HG03159 (cell line): ENCODE measurements around the gene PRDM12.

Experiments used
- ATAC-seq: cut with Tn5 transposase; IDR thresholded peaks from one replicate; pipeline ENCODE4 v1.9.1; 2021; ENCODE audit warnings: mild to moderate bottlenecking, moderate library complexity; ENCODE audit not compliant: unreplicated experiment

PRDM12 gene

DNA sequence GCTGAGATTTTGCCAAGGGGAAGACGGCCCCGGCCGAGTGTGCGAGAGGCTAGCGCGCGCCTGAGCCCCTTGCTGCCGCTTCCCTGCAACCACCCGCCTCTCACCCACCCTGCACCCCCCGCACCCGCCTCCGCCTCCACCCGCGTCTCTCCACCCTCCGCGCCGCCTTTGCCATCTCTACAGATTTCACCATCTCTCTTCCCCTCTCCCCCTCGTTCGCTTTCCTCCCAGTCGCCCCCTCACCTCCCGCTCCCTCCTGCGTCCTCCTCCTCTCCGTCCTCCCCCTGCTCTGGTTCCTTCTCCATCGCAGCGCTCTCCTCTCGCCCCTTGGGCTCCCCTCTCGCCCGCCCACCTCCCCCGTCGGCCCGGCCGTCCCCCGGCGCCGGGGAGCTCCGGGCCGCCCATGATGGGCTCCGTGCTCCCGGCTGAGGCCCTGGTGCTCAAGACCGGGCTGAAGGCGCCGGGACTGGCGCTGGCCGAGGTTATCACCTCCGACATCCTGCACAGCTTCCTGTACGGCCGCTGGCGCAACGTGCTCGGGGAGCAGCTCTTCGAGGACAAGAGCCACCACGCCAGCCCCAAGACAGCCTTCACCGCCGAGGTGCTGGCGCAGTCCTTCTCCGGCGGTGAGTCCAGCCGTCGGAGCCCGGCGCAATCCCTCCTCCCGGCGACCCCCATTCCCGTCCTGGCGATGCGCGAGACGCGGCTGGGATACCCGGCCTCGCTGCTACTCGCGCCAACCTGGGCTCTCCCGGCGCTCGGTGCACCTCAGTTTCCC, at the start of gene PRDM12:
PRDM12 (plus strand) TSS at position 344 of the 778 bp plus-strand sequence; CDS start at position 404, 60 bp downstream.
- ATAC-seq: no peak

DNA sequence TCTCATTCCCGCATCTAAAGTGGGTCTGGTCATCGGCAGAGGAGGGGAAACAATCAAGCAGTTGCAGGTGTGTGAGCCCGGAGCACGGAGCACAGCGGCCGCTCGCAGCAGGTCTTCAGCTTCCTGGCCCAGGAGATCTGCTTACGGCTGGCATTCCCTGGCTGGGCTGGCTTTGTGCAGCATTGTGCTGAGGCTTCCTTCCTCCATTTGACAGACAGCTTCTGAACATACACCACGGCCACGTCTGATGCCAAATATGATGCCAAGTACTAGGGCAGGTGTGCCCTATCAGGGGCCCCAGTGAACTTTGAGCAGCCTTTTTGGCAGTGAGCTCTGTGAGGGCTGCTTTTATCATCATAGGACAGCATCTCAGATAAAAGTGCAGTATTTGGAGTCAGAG, 47.9 kb upstream of the PRDM12 start:
- ATAC-seq: no peak

DNA sequence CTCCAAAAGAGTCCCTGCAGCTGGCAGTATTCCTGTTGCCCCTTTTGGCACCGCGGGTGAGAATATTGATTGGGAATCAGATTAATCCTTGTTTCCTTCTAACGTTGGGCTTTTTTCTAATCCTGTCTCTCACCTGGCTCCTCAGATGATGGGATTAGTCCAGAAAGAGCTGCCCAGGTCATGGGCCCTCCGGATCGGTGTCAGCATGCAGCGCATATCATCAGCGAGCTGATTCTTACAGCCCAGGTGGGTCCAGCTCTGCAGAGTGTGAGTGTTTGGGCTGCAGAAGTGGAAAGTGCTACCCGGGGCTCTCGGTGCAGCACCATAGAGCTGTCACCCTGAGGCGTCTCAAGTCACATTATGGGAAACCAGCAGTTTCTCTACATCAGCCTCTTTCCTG, 40.9 kb upstream of the PRDM12 start:
- no peak for ATAC-seq

DNA sequence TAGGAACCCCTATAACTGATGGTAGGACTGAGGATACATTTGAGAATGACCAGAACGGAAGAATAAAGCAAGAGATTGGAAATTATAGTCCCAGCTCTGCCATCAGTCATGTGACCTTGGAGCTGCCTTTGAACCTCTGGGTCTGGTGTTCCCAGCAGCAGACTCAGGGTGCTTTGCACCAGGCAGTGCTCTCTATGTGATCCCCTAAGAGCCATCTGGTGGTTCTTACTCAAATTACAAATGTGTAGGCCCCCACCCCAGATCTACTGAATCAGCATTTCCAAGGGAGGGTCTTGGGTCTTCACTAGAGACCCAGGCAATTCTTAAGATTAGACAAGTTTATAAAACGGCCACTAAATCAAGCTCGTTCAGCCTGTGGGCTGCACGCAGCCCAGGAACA, 40.2 kb upstream of the PRDM12 start:
- no peak for ATAC-seq

- no peak for ATAC-seq
These were observed 38.0 kb upstream of the PRDM12 start for GRCh38 chr9:130626249-130626996.

DNA sequence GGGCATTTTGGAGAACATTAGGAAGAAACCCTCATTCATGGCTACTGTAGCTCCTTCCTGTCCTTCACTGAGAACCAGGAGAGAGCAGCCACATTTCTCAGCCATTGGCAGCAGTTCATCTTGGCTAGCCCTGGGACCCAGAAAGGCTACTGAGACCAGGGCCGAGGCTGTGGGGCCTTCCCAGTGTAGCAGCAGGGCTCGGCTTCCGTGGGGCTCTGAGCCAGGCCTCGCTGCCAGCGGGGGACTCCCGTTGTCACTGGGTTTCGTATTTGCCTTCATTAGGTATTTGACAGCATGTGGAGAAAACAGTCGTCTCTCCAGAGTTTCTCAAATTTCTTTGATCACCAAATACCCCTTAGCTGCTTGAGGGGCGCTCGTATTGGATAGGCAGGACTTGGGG, 37.3 kb upstream of the PRDM12 start:
- ATAC-seq: no peak

DNA sequence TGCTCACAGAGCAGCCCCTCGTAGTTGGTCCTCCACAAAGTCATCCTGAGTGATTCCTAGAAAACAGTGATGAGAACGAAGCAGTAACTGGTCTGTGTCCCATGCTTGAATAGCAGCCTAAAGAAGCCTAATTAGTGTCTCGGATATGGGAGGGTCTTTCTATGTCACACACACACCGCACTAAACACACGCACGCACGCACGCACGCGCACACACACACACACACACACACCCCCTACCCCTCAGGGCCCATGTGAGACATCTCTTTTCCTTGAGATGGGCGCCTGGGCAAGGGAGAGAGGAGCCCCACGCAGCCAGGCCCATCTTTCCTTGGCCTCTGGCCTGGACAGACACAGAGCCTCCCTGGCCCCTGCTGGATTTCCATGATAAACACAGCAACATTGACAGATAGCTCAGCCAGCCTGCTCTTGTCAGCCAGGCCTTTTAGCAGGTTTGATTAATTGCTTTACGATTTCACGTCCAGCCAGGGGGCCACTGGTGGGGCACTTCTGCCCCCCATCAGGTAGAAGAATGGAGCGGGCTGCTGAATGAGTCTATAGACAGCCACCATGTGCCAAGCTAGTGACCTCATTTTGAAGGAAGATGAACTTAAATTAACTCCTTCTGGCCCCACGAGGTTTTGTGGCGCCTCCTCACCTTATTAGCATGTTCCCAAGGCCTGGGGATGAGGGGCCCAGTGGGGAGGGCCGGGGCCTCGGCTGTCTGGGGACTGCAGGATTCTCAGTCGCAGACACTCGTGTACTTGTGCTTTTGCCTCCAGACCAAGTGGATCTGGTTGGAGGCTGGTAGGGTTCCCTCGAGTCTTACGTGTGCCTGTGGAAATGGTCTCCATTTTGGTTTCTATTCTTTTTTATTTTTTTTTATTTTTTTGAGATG, 36.2 kb upstream of the PRDM12 start:
- no peak for ATAC-seq

GRCh38 chr9:130629443-130630070, 34.8 kb upstream of the PRDM12 start:
- ATAC-seq: no peak

GRCh38 chr9:130630071-130630450, 34.3 kb upstream of the PRDM12 start:
- ATAC-seq: no peak

- no peak for ATAC-seq
These were observed 33.7 kb upstream of the PRDM12 start for GRCh38 chr9:130630506-130631330.

- no peak for ATAC-seq
These were observed 32.9 kb upstream of the PRDM12 start for GRCh38 chr9:130631331-130632080.

DNA sequence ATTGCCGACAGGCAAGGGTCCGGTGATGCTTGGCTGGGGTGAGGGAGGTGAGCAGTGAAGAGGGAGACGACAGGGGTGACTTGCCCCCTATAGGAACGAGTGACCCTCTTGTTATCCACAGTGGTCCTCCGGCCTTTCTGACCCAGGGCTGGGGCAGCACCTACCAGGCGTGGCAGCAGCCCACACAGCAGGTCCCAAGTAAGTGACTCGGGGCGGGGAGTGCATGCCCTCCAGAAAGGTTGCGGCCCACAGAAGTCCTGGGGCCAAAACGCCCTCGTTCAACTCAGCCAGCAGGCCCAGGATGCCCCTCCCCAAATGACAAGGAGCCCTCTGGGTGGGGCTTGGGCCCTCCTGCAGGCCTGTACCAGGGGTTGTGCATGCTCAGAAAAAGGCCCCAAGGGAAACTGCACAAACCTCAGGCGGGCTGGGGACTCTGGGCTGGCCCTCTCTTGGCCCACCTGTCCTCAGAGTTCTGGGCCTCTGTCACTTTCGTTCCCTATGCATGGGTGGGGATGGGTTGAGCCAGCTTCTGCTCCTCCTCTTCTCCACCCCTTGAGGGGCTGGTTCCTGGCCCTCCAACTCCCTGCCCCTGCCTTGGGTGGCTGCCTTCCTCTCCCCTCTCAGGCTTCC, 32.2 kb upstream of the PRDM12 start:
- ATAC-seq: no peak

GRCh38 chr9:130632841-130633240, 31.6 kb upstream of the PRDM12 start:
- no peak for ATAC-seq

GRCh38 chr9:130633336-130634190, 30.8 kb upstream of the PRDM12 start:
- ATAC-seq: no peak

DNA sequence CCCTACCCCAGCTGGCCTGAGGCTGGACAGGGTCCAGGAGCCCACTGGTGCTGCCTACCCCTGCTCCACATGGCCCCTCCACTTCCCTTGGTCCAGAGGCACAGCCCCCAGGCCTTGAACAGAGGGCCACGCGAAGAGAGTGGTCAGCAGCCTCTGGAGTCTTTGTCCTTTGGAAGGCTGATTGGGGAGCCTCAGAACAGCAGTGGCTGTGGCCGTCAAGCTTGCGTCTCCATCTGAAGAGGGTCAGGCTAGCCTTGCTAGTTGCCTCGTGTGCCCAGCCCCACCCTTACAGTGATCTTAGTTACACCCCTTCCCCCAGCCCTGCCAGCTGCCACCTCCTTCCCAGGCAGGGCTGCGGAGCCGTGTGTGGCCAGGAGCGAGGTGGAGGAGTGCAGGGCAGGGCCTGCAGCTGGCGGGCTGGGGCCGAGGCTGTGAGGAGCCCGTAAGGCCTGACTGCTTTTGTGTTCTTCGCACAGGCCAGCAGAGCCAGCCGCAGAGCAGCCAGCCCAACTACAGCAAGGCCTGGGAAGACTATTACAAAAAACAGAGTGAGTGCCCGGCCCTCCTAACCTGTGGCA, 30.1 kb upstream of the PRDM12 start:
- ATAC-seq: no peak

- no peak for ATAC-seq
These were observed 29.6 kb upstream of the PRDM12 start for GRCh38 chr9:130634801-130635200.

GRCh38 chr9:130635306-130635705, 29.1 kb upstream of the PRDM12 start:
- no peak for ATAC-seq
